Hematopoietic multipotent progenitor cell treated with erythropoietin and hydrocortisone succinate and interleukin-3 and kit ligand, for 15 days (in vitro differentiated cells): ENCODE data around the gene ATP8B4.
"Not testable (repeated sequence)": the region's sequence is repeated elsewhere in the genome, so short reads cannot be mapped to it uniquely, and the experiment has no call there.

ENCODE experiments used
- DNase-seq: peaks from one replicate; pipeline ENCODE4 v3.0.0-alpha.2; 2015; ENCODE audit warnings: low spot score

The ATP8B4 gene, protein sequence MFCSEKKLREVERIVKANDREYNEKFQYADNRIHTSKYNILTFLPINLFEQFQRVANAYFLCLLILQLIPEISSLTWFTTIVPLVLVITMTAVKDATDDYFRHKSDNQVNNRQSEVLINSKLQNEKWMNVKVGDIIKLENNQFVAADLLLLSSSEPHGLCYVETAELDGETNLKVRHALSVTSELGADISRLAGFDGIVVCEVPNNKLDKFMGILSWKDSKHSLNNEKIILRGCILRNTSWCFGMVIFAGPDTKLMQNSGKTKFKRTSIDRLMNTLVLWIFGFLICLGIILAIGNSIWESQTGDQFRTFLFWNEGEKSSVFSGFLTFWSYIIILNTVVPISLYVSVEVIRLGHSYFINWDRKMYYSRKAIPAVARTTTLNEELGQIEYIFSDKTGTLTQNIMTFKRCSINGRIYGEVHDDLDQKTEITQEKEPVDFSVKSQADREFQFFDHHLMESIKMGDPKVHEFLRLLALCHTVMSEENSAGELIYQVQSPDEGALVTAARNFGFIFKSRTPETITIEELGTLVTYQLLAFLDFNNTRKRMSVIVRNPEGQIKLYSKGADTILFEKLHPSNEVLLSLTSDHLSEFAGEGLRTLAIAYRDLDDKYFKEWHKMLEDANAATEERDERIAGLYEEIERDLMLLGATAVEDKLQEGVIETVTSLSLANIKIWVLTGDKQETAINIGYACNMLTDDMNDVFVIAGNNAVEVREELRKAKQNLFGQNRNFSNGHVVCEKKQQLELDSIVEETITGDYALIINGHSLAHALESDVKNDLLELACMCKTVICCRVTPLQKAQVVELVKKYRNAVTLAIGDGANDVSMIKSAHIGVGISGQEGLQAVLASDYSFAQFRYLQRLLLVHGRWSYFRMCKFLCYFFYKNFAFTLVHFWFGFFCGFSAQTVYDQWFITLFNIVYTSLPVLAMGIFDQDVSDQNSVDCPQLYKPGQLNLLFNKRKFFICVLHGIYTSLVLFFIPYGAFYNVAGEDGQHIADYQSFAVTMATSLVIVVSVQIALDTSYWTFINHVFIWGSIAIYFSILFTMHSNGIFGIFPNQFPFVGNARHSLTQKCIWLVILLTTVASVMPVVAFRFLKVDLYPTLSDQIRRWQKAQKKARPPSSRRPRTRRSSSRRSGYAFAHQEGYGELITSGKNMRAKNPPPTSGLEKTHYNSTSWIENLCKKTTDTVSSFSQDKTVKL

DNA sequence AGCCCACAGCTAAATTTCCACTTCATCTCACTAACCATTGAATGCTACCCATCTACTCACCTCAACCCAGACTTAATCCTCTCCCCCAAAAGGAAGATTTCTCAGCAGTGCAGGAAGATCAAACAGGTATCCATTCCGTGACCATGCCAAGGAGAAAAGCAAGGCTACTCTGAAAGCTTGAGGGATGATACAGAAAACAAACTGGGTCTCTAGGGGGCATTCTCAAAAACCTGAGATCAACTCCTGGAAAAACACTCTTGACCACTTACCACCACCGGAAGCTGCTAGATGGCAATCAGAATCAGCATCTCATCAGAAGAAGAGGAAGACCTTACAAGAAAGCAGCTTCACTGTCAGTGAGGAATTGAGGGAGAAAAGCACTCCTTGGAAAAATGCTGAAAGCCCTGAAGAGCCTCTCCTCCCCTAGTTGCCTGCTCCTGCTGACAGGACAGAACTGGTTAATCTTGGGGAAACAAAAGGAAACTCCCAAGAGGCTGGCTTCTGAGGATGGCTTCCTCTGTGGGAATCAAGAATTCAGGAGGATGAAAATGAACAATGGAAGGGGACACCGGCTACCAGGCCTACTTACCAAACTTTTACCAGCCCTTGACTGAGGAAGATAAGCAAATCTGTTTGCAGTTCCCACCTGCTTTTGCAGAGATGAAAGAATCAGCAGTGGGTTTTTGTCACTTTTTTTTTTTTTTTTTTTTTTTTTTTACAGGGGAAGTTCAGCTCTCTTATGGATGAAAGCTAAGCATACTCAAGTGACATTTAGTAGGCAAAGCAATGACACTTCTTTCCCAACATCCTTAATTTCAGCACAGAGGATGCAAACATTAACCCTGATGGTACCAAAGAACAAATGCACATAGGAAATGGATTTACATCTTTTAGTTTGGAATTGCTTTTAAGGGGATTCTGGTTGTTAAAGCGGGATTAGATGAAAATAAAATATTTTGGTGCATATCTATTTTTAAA lies at the start of gene ATP8B4:
TSS of gene ATP8B4 (minus strand) at position 171 of the 978 bp plus-strand sequence. CDS start 12,267 bp downstream, outside the sequence.
- DNase-seq = no peak

DNA sequence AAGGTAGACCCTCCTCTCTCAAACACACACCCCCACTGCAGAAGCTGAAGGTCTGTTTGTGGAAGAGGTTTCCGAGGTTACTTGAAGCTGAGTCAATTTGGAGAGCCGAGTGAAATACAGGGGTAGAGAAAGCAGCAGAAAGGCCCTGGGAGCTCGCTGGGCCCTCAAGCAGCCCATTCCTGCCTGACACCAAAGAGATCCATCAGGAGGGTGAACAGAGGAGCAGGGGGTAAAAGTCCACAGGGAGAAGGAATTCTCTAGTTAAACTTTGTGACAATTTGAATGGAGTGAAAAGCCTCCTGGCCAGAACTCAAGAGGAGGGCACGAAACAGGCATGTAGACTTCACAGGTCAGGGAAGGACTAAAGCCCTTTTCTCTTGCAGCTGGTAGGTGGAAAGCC lies 49.3 kb upstream of the ATP8B4 start:
- no peak for DNase-seq

DNA sequence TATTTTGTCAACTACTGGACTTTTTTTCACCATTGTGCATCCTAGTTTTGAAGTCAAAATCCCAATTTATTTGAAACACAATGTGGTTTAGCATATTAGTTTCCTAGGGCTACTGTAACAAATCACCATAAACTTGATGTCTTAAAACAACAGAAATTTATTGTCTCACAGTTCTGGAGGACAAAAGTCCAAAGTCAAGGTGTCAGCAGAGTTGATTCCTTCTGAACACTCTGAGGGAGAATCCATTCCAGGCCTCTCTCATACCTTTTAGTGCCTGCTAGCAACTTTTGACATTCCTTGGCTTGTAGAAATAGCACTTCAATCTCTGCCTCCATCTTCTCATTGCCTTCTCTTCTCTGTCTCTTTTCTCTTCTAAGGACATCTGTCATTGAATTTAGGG lies 48.1 kb upstream of the ATP8B4 start:
- no peak for DNase-seq

DNA sequence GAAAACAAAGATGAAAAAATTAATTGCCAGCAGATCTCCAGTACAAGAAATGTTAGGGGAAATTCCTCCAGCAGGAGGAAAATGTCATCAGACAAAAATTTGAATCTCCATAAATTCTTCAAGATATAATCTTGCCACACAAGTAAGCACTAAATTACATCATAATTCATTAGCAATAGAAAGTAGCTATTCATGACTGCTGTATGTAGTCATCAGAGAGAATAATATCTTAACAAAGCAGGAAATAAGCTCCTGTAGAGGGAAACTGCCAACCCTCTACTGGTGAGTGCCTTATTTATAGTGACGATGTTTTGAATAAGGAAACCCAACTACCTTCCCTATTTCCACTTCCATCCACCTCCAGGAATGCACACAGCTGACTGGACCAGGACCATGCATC lies 47.2 kb upstream of the ATP8B4 start:
- DNase-seq = no peak

DNA sequence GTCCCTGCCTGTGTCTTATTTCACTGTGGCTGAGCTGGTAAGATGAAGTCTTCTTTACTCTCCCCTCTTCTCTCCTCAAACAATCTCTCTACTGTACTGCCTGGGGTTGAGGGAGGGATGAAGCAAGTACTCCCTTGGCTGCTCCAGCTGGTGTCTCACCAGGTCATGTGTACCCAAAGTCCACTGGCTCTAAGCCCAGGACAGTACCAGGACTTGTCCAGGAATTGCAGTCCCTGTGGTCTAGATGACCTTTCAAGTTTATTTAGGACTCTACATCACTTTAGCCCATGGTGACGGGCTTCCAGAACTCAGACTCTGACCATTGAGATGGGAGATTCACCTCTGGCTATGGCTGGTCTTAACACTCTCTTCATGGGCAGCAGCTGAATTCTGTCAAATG lies 45.4 kb upstream of the ATP8B4 start:
- DNase-seq = no peak

DNA sequence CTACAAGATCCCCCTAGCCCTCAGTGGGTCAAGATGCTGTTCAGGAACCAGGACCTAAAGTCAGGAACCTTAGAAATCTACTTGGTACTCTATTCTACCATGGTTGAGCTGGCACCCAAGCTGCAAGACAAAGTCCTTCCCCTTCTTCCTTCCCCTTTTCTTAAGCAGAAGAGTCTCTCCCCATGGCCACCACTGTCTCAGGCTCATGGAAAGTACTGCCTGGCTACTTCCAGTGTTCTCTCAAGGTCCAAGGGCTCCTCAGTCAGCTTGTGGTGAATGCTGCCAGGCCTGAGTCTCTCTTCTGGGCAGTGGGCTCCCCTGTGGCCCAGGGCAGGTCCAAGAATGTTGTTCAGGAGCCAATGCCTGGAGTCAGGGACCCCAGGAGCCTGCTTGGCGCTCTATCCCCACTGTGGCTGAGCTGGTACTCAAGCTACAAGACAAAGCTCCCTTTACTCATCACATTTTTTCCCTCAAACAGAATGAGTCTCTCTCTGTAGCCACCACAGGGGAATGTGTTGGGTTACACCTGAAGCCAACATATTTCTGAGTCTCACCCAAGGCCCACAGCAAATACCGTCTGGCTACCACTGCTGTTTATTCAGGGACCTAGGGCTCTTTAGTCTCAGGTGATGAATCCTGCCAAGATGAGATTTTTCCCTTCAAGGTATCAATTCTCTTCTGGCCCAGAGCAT lies 44.8 kb upstream of the ATP8B4 start:
- DNase-seq = no peak

DNA sequence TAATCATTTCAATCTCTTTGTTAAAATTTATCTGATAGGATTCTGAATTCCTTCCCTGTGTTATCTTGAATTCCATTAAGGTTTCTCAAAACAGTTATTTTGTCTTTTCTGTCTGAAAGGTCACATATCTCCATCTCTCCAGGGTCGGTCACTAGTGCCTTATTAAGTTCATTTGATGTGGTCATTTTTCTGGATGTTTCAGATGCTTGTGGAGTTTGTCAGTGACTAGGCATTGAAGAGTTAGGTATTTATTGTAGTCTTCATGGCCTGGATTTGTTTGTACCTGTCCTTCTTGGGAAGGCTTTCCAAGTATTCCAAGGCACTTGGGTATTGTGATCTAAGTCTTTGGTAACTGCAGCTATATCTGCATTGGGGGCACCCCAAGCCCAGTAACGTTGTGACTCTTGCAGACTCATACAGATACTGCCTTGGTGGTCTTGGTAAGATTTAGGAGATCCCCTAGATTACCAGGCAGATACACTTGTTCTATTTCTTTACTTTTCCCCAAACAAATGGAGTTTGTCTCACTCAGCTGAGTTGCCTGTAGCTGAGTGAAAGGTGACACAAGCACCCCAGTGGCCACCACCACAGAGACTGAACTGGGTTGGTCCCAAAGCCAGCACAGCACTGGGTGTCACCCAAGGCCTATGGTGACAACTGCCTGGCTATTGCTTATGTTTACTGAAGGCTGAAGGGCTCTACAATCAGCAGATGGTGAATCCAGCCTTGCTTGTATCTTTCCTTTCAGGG lies 44.1 kb upstream of the ATP8B4 start:
- DNase-seq = no peak

DNA sequence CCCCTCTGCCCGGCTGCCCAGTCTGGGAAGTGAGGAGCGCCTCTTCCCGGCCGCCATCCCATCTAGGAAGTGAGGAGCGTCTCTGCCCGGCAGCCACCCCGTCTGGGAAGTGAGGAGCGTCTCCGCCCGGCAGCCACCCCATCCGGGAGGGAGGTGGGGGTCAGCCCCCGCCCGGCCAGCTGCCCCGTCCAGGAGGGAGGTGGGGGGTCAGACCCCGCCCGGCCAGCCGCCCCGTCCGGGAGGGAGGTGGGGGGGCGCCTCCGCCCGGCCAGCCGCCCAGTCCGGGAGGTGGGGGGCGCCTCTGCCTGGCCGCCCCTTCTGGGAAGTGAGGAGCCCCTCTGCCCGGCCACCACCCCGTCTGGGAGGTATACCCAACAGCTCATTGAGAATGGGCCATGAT lies 39.2 kb upstream of the ATP8B4 start:
- not testable (repeated sequence) for DNase-seq

DNA sequence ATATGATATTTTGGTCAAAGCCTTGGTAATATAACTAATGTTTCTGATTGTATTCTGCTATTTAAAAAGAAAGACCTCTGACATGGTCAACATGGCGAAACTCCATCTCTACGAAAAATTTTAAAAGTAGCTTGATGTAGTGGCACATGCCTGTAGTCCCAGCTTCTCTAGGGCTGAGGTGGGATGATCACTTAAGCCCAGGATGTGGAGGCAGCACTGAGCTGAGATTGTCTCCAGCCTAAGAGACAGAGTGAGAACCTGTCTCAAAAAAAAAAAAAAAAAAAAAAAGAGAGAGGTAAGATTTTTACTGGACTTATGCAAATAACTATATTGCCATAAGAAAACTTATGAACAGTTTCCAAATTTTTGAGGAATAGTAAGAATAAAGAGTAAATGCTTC lies 32.4 kb upstream of the ATP8B4 start:
- no peak for DNase-seq

DNA sequence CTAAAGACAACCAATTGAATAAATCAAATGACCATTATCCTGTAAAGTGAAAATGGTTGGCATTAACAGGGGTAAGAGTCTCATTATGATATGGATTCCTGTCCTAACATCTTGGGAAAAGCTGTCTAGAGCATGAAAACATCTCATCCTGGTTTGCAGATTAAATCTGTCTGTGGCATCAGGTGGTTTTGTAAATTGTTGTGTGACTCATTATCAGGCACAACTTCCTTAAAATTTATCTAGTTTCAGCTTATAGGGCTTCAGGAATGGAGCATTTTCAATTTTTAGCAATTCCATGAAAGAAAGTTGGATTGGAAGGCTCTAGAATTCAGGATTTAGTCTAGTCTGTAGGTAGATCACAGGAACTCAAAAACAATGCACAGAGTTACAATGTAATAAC lies 31.8 kb upstream of the ATP8B4 start:
- DNase-seq = no peak

DNA sequence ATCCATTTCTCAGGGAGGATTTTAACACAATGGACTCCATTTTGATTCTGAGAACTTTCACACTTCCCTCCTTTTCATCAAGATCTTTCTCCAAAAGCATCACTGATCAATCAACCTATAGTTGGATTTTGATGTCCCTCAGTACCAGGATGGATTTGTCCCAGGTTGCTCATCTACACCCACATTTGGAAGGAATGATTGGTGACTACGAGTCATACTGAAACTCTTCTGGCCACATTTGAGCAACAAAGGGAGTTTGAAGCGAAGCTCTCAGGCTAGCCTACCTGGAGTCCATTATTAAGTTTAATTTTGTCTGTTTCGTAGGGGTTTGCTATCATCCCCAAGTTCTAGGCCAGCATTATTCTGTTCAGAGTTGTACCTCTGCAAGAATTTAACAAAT lies 31.3 kb upstream of the ATP8B4 start:
- no peak for DNase-seq

DNA sequence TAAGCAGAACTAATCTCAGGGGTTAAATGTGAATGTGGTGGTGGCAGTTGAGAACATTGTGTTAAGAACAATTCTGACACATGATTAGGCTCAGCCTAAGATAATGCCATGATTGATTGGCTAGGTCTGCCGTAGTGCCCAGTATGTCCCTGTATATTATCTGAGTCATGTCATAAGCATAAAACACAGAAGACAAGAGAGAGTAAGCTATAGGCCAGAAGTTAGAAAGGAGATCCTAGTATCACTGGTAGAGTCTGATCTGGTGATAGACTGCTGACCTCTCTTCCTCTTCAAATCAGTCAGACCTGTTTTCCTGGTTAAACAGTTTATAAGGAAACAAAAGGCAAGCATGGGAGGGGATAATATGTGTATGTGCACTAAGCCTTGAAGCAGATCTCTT lies 30.1 kb upstream of the ATP8B4 start:
- no peak for DNase-seq

DNA sequence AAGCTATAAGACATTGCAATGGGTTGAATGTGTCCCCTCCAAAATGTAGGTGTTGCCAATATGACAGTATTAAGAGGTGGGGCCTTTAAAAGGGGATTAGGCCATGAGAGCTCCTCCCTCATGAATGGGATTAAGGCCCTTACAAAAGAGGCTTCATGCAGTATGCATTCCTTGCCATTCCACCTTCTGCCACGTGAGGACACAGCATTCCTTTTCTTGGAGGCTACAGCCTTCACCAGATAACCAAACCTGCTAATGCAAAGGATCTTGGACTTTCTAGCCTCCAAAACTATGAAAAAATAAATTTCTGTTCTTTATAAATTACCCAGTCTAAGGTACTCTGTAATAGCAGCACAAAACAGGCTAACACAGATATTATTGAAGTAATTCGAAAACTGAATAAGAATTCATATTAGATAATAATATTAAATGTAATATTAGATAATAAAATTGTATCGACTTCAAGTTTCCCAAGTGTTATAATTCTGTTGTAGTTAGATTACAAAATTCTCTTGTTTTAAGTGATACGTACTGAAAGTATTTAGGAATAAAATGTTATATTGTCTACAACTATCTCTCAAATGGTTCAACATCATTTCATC lies 29.4 kb upstream of the ATP8B4 start:
- DNase-seq = no peak

DNA sequence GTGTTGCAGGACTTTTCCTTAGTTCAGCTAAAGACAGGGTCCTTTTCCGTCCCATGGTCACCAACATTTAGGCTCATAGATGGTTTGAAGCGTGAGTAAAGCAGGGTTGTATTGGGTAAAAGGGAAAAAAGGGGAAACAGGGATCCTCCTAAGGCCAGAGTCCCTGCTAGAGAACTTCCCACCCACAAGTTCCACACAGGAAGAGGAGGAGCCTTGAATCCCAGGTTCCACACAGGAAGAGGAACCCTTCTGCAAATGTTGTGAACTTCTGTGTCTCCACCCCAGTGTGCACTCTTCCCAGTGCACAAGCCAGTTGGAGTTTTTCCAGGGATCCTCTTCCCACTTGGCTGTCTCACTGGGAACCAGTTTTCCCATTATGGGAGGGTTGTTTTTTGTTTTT lies 27.6 kb upstream of the ATP8B4 start:
- no peak for DNase-seq

DNA sequence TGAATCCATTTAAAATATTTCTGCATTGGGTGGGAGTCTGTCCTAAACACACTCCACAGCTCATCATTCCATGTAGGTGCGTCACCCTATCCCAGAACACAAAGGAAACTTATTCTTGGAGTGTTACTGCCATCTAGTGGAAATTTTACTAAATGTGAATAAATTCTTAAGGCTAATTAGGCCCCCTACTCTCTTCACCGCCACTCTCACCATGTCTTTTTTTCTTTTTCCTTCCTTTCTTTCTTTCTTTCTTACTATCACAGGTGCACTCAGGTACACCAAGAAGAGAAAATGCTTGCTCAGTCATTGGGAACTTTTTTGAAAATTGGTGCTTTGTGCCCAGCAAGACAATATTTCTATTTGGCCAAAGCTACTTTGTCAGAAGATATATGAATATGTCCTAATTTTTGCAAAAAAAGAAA lies 26.4 kb upstream of the ATP8B4 start:
- peak; percentile 66 for DNase-seq

DNA sequence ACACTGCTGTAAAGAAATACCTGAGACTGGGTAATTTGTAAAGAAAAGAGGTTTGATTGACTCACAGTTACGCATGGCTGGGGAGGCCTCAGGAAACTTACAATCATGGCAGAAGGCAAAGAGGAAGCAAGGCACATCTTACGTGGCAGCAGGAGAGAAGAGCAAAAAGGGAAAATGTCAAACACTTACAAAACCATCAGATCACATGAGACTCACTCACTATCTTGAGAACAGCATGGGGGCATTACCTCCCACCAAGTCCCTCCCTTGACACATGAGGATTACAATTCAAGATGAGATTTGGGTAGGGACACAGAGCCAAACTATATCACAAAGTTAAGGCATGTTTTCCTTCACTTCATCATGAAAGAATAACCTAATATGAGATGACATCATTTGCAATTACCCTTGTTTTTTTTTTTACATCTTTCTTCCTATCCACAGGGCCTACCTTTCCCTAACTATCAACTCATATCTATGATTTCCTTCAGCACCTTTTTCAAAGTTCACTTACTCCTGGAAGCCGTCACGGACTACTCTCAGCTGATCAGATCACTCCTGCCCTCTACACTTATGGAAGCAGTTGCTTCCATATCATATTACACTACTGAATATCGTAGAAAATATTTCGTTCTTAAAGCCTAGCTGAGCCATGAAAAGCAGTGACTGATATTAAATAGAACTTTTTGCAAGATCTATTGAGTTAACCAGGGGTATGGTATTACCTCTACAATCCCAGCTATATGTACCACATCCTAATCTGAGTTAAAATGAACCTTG lies 25.5 kb upstream of the ATP8B4 start:
- no peak for DNase-seq

DNA sequence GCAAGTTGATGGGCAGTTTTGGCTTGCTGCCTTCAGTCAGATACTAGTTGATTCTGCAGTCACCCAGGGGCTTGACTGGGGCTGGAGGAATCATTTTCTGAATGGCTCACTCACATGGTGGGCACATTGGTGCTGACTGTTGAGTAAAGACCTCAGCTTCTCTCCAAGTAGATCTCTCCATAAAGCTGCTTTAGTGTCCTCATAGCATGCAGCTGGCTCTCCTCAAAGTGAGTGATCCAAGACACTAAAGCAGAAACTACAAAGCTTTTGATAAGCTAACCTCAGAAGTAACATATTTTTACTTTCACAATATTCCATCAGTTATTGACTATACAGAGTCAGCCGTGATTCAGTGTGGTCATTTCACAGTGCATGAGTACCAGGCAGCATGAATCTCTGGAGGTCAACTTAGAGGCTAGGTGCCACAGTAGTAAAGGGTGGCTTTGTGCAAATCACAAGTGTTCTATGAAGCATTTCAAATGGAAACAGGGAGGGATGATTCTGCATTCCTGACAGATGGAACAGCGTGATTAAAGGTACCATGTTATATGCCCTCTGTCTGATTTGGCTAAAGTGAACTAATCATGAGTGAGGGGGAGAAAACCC lies 24.3 kb upstream of the ATP8B4 start:
- no peak for DNase-seq

DNA sequence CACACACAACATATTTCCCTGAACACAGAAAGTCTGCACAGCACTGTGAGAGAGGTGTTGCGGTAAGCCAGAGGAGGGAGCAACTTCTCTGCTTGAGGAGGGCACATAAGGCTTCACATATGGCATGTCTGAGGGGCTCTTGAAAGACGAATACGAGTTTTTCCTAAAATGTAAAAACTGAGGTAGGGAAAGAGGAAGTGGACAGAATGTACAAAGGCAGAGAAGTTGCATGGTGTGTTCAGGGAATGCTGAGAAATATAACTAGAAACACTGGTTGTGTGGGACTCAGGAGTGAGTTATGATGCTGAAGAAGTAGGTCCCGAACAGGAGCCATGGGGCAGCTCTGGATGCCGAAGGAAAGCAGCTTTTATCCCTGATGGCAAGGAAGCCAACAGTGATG lies 22.8 kb upstream of the ATP8B4 start:
- DNase-seq = no peak
